GM12892 (cell line): ENCODE results near the gene ZNF587B.

ENCODE experiments used
- POLR2A ChIP-seq: IDR thresholded peaks from 2 replicates; pipeline ENCODE4 v1.6.1; 2011; ENCODE audit warnings: low read depth, low read length, control low read depth
- POLR2AphosphoS5 ChIP-seq: IDR thresholded peaks from 2 replicates; pipeline ENCODE4 v1.6.1; 2011; ENCODE audit warnings: low read depth, low read length, control low read depth
- TAF1 ChIP-seq: IDR thresholded peaks from 2 replicates; pipeline ENCODE4 v1.6.1; 2011; ENCODE audit warnings: low read depth, mild to moderate bottlenecking, control low read depth, low read length, borderline replicate concordance

DNA sequence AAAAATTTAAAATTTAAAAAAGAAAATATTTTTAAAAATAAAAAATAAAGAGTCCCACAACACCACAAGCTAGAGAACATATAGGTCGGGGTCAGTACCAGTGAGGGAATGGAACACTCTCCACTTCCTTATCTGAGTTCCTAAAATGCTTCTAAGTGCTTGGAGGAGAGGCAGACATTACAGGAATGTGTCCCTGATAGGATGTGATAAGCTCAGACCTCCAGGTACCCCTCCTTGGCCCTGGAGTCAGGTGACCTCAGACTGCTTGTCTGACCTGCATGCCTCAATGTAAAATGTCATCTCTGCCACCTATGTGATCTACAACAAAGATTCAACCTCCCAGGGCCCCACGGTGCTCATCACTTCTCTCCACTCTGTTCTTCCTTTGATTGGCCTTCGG, 55.9 kb downstream of the ZNF587B start:
- TF ChIP-seq POLR2A = no peak
- TF ChIP-seq TAF1 = no peak
- no peak for TF ChIP-seq POLR2AphosphoS5
